HG03432 (cell line): Measurements from ENCODE around the gene UNC13D.
"Not testable (repeated sequence)": the region's sequence is repeated elsewhere in the genome, so short reads cannot be mapped to it uniquely, and the experiment has no call there.

Experiments used
- ATAC-seq: cut with Tn5 transposase; IDR thresholded peaks from one replicate; pipeline ENCODE4 v1.9.1; 2021; ENCODE audit warnings: mild to moderate bottlenecking, moderate library complexity; ENCODE audit not compliant: unreplicated experiment

UNC13D gene

DNA sequence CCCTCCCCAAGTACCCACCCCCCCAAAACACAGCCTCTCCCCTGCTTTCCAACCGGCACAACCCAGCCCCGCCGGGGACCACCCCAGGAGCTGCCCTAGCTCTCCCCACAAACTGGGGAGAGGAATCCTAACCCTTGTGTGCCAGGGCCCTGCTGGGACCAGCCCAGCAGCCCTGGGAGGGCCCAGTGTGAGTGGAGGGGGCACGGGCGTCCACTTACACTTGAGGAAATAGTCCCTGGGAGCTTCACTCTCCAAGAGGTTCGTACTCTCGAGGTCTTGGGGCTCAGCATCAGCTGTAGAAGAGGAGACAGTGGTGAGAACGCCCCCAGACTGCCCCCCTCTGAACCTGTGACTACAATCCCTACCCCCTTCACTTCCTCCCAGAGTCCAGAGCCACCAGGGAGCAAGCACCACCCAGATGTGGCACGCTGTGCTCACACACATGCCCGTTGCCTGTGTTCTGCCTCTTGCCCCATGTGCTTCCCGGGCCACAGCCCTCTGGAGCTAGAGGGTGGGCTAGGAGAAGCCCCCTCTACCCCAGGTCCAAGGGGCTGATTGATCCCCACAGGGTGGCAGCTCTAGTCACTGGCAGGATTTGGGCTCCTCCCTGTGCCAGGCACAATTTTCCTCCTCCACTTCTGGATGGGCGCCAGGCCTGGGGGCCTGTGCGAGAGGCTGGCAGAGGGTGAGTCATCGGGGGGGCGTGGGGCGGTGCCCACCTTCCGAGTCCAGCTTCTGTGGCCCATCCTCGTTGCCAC, 31.2 kb upstream of the UNC13D start:
- no peak for ATAC-seq

- ATAC-seq: no peak
These were observed 30.3 kb upstream of the UNC13D start for GRCh38 chr17:75874323-75875181.

DNA sequence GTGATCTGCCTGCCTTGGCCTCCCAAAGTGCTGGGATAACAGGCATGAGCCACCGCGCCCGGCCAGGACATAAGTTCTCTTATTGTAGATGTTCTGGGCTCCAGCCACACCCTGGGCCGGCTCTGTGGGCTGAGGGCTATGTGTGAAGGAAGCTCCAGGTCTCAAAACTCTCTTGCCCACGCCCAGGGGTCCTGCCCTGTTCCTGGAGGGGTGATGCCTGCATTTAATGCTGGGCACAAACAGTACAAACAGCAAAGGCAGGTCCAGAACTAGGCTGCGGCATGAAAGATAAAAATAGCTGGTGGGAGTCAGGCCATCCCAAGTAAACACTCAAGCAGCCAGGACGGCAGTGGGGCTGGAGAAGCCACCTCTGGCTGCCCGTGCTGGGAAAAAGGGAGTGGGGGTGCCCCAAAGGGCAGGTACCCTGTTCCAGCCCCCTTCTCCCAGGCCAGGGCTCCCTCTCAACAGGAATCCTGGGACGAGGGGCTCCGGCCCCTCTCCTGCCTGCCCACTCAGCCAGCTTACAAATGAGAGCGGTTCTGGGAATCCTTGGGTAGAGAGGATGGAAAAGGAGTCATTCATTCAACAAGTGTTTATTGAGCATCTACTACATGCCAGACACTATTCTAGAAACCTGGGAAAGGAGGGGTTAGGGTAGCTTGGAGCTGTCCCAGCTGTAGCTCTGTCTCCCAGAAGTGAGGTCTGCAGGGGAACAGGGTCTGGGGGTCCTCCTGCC, 29.6 kb upstream of the UNC13D start:
- no peak for ATAC-seq

DNA sequence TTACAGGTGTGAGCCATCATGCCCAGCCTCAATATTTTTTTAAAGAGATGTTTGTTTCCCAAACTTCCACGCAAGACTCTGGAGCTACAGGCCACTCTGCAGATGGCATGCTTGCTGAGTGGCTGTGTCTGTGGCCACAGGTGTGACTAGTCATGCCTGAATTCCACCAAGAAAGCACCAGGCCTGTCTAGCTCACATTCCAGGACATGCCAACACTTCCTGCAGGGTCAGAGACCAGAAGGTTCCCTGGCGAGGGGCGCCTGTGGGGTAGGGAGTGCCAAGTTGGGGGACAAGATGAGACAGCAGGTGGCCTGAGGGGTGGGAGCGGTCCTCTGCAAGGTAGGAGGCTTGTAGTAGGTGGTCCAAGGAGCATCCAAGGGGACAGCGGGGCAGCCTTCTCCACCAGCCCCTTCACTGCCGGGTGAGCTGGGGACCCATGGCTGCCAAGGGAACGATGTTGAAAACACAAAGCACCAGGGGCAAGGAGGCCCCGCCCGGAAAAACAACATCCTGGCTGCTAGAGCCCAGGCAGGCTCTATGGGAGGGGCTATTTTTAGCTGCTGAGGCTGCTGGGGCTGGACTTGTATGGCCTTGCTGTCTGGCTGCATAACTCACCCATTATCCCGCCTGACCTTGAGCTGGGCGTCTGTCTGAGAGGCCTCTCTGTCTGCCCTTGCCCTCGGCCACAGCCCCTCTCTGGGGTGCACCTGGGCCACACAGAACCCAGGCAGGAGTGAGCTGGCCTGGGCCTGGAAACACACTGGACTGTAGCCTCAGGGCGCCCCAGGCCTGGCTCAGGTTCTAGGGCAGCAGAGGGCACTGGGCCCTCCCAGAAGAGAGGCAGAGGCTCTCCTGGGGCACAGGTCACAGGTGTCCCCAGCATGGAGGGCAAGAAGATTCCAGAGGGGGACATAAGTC, 28.5 kb upstream of the UNC13D start:
- ATAC-seq: no peak

DNA sequence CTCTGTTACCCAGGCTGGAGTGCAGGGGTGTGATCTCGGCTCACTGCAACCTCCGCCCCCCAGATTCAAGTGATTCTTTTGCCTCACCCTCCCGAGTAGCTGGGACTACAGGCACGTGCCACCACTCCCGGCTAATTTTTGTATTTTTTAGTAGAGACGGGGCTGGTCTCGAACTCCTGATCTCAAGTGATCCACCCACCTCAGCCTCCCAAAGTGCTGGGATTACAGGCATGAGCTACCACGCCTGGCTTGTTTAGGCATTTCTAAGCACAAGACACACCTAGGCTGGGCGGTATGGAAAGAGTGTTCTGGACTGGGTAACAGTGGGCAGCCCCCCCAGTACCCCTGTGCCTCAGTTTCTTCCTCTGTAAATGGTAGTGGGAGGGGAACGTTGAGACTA, 26.0 kb upstream of the UNC13D start:
- not testable (repeated sequence) for ATAC-seq

- no peak for ATAC-seq
These were observed 25.3 kb upstream of the UNC13D start for GRCh38 chr17:75869282-75870141.

GRCh38 chr17:75868730-75869281, 24.6 kb upstream of the UNC13D start:
- not testable (repeated sequence) for ATAC-seq

GRCh38 chr17:75865404-75866188, 21.4 kb upstream of the UNC13D start:
- not testable (repeated sequence) for ATAC-seq

DNA sequence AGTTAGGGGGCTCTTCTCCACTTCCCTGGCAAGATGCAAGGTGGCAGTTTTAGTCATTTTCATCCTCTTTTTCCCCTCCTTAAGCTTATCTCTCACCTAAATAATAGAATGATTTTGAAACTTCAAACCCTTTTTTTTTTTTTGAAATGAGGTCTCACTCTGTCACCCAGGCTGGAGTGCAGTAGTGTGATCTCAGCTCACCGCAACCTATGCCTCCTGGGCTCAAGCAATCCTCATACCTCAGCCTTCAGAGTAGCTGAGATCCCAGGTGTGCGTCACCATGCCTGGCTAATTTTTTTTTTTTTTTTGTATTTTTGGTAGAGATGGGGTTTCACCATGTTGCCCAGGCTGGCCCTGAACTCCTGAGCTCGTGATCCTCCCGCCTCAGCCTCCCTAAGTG, 20.7 kb upstream of the UNC13D start:
- ATAC-seq: not testable (repeated sequence)

GRCh38 chr17:75864448-75864871, 20.3 kb upstream of the UNC13D start:
- peak; percentile 88 for ATAC-seq

DNA sequence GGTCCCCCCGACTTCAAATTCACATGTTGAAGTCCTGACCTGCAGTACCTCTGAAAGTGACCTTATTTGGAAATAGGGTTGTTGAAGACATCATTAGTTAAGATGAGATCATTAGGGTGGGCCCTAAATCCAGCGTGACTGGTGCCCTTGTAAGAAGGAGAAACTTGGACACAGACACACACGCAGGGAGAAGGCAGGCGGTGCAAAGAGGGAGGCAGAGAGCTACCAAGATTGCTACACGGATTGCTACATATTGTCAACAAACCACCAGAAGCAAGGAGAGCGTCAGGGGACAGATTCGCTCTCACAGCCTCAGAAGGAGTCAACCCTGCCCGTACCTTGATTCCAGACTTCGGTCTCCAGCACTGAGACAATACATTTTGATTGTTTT, 17.7 kb upstream of the UNC13D start:
- ATAC-seq: no peak

- not testable (repeated sequence) for ATAC-seq
These were observed 15.2 kb upstream of the UNC13D start for GRCh38 chr17:75859358-75859757.

DNA sequence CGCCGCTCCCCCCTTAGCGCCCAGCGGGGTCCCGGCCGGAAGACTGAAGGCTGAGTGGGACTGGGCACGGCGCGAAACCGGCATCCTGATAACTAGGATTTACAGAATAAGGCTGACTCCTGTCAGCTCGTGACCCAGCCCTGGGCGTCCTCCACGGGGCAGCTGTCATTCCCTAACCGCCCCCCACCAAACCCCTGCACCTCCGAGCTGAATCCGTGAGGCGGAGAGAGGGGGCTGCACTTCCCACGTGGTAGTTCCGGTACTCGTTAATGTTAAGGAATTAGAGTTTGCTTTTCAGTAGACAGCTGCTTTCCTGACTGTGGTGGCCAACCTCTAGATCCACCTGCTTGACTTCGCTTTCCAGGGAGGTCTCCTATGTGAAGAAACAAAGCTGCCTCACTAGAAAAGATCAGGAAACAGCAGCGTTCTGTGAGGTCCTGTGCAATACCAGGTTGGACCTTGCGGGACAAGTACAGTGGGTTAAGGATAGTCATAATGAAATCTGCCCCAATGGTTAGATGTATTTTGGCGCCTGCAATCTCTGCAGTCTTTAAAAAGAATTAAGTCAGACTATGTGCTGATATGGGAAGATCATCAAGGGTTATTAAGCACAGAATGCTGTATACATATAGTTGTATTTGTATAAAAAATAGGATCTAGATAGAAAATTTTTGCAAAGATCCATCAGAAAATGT, 12.0 kb upstream of the UNC13D start:
- peak; percentile 3 for ATAC-seq

GRCh38 chr17:75855310-75856061, 11.3 kb upstream of the UNC13D start, which contains the start of gene WBP2:
Gene WBP2, minus strand, starts transcription at chr17:75855335. Its CDS starts 38 bp downstream, at chr17:75855297.
- peak; percentile 85 for ATAC-seq

DNA sequence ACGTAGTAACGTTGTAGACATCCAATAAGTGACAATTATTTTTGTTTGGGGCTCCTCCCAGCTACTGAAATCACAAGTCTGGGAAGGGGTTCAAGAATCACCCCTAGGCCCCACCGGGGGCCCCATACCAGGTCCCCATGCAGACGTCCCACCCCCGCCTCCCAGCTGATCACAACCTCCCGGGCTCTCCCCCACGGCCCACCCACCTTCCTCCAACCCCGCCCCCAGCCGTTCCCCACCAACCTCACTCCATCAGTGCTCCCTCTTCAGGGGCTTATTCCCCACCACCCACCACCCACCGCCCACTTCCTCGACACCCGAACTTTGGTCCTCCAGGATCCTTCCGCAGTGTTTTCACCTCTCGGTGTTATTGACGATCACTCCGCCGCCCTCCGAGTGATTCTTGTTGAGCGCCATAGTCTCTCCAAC, 10.7 kb upstream of the UNC13D start:
- no peak for ATAC-seq

DNA sequence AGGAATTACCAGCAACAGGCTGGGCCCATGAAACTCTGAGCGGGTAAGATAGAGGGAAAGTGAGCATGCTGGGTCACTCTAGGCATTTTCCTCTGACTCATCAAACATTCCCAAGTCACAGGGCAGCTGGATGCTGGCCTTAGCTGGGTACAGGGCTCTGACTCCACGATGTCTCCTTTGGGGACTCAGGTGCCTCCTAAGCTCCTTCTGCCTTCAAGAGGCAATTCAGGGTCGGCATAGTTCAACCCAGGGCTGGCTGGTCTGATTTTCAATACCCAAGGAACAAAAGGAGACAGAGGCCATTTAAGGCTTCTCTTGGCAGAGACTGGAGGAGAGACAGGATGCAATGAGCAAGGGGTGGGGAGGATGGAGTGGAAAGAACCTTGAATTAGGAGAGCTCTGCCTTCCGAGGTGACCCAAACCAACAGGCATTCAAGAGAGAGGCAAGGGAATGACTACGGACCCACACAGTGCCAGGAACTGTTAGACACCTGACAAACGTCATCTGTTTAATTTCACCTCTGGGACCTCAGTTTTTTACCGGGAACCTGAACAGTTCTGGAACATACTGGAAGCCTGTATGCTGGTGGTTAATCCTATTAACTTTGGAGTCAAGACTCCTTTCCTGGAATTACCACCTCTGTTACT, 10.0 kb upstream of the UNC13D start:
- ATAC-seq: no peak
